Glutamatergic neuron (in vitro differentiated cells): ENCODE measurements around the gene ANKRD33B. TPM values are rescaled to one million over a fixed set of nuclear protein-coding genes. Genes with fewer than 3 reads are reported as not detected.

Experiments
- DNase-seq: peaks from one replicate; pipeline ENCODE4 v3.0.0; 2022
- H3K27ac Mint-ChIP-seq: one replicate; pipeline ENCODE4 v1.8.0; 2020; ENCODE audit warnings: mild to moderate bottlenecking, mixed read lengths, inconsistent platforms; ENCODE audit not compliant: unreplicated experiment
- H3K27me3 Mint-ChIP-seq: one replicate; pipeline ENCODE4 v1.8.0; 2020; ENCODE audit warnings: mild to moderate bottlenecking, moderate library complexity, mixed read lengths, inconsistent platforms; ENCODE audit not compliant: unreplicated experiment
- H3K36me3 Mint-ChIP-seq: one replicate; pipeline ENCODE4 v1.8.0; 2020; ENCODE audit warnings: mild to moderate bottlenecking, mixed read lengths, inconsistent platforms; ENCODE audit not compliant: unreplicated experiment
- H3K4me1 Mint-ChIP-seq: one replicate; pipeline ENCODE4 v1.8.0; 2020; ENCODE audit warnings: mild to moderate bottlenecking, low read depth, mixed read lengths, inconsistent platforms; ENCODE audit not compliant: unreplicated experiment
- H3K4me3 Mint-ChIP-seq: one replicate; pipeline ENCODE4 v1.8.0; 2020; ENCODE audit warnings: mild to moderate bottlenecking, mixed read lengths, inconsistent platforms; ENCODE audit not compliant: unreplicated experiment
- H3K9me3 Mint-ChIP-seq: one replicate; pipeline ENCODE4 v1.8.0; 2020; ENCODE audit warnings: mild to moderate bottlenecking, moderate library complexity, mixed read lengths, inconsistent platforms; ENCODE audit not compliant: unreplicated experiment
- CTCF ChIP-seq: fragments of 200-600 bp; sonication (generic); IDR thresholded peaks from one replicate; pipeline ENCODE4 v1.5.0; 2021; ENCODE audit not compliant: partially characterized antibody, unreplicated experiment
- total RNA-seq: library from RNA; stranded (reverse); fragmentation: NEBNext Ultra II Directional; extraction: Animal tissue kit (Norgen Biotek cat#: 25700); gene quantifications from one replicate; pipeline ENCODE4 v1.2.1, GENCODE V29; 2021; ENCODE audit not compliant: unreplicated experiment

The ANKRD33B gene
- total RNA-seq, 1 donor from 2014 or later, result 14.5 TPM

- Mint-ChIP-seq H3K27me3 (peaks cover 8% of the 10 kb centered on the region), H3K36me3 (no peaks in the 10 kb centered on the region), H3K4me1 (no peaks in the 10 kb centered on the region), H3K9me3 (peaks cover 2% of the 10 kb centered on the region), H3K4me3 (no peak overlapping the region), H3K27ac (no peak overlapping the region)
- TF ChIP-seq CTCF, result no peak
- no peak for DNase-seq
Observed at GRCh38 chr5:10660720-10661387, 97.0 kb downstream of the ANKRD33B start.

GRCh38 chr5:10661401-10661800, 97.5 kb downstream of the ANKRD33B start:
- no peak for DNase-seq
- Mint-ChIP-seq H3K9me3 (peaks cover 2% of the 10 kb centered on the region), H3K4me1 (no peaks in the 10 kb centered on the region), H3K27me3 (peaks cover 8% of the 10 kb centered on the region), H3K4me3 (no peak overlapping the region), H3K27ac (no peak overlapping the region), H3K36me3 (no peaks in the 10 kb centered on the region)
- TF ChIP-seq CTCF, result no peak

- no peak for TF ChIP-seq CTCF
- peaks cover 2% of the 10 kb centered on the region for H3K9me3 Mint-ChIP-seq
- peaks cover 8% of the 10 kb centered on the region for H3K27me3 Mint-ChIP-seq
- no peak overlapping the region for H3K27ac Mint-ChIP-seq
- no peak for DNase-seq
- H3K4me3 Mint-ChIP-seq, result no peak overlapping the region
- no peaks in the 10 kb centered on the region for H3K4me1 Mint-ChIP-seq
- no peaks in the 10 kb centered on the region for H3K36me3 Mint-ChIP-seq
Observed at GRCh38 chr5:10662083-10662482, 98.2 kb downstream of the ANKRD33B start.

GRCh38 chr5:10662661-10663488, 99.0 kb downstream of the ANKRD33B start:
- H3K4me3 Mint-ChIP-seq, result no peak overlapping the region
- H3K27me3 Mint-ChIP-seq, result peaks cover 8% of the 10 kb centered on the region
- H3K36me3 Mint-ChIP-seq, result no peaks in the 10 kb centered on the region
- TF ChIP-seq CTCF, result no peak
- H3K4me1 Mint-ChIP-seq, result no peaks in the 10 kb centered on the region
- no peak for DNase-seq
- peaks cover 2% of the 10 kb centered on the region for H3K9me3 Mint-ChIP-seq
- no peak overlapping the region for H3K27ac Mint-ChIP-seq
